ENCODE results near the gene CDC42.

The CDC42 gene

DNA sequence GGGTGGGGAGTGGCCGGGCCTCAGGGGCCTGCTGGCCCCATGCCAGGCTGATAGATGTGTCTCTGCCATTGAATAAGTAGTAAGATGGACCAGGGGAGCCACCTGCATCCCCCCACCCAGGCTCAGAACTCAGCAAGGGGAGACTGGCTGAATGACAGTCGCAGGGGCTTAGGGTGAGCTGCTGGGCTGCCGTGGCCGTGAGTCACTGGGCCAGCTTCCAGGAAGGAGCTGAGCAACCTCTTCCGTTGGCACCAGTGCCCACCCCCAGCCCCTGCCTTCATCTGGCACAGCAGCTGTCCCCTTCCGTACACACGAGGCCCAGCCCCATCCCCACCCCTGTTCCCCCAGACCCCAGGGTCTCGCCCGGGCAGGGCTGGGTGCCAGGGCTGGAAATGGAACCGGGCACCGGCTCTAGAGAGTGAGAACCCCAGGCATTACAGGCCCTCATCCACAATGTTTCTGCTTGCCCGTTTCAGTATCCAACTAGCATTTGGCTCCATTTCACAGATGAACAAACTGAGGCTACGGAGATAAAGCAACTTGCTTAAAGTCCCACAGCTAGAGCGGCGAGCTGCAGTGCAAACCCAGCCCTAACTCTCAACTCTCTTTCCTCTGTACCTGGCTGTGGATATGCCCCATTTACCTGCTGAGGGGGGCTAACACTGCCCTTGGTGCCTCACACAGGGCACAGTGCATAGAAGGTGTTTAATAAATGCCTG, 80.2 kb downstream of the CDC42 start:
- peak; percentile 11 for DNase-seq

- DNase-seq: no peak
Measured at GRCh38 chr1:22133247-22133930, 80.9 kb downstream of the CDC42 start.

- no peak for DNase-seq
Measured at GRCh38 chr1:22133931-22134324, 81.4 kb downstream of the CDC42 start.

- peak; percentile 24 for DNase-seq
Measured at GRCh38 chr1:22137004-22137720, 84.7 kb downstream of the CDC42 start.

DNA sequence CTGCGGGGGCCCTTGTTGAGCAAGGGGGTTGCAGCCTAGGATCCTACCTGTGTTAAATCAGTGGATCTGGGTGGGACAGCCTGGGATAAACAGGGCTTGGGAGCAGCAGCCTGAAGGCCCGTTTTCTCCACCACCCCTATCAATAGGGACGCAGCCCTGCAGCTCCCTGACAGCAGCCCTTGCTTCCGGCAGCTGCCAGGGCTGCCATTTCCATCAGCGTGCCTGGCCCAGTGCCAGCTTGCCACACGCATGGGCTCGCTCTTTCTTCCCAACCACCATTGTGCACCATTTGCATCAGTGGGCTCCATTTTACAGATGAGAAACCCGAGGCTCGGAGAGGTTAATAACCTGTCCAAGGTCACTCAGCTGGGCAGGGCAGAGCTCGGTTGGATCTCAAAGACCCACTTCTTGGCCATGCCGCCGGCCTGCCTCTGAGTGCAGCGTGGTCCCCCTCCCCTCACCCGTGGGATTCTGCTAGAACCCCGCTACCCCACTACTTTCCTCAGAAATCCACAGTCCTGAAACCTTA, 86.6 kb downstream of the CDC42 start:
- peak; percentile 71 for DNase-seq

DNA sequence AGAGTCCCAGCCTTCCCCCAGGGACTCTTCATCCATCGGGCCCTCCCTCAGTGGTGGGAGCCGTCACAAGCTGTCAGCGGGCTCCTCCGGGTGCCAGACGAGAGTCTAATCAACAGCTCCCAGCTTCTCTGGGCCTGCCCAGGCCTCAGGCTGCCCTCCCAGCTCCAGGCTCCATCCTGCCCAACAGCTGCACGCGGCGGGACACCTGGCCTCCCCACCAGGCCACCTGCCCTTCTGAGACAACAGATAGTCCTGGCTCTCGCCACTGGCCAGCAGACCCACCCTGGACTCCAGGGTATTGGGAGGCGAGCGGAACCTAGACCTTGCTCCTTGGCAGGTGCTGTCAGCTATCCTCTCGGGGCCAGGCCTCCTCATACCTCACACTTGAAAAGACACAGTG, 87.3 kb downstream of the CDC42 start:
- DNase-seq: peak; percentile 12

Measured in NCI-H69 (cell line).